ENCODE measurements around the gene DHRS4L2.

DNA sequence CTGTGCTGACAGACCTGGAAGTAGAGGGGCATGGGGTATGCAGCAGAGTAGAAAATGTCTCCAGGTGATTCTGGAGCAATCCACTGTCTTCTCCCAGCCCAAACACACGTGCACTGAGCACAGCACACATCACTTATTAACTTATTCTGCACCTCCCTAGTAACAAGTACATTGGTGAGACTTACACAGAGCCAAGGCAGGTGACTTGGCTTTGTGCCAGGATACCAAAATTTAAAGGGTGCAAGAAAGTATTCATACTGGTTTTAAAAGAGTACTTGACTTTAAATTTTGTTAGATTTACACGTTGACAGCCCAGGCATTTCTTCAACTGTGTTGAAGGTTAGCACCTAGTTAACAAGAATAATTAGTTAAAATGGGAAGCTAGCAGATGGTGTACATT, 52.0 kb downstream of the DHRS4L2 start:
- TF ChIP-seq POLR2AphosphoS5 (IDR thresholded peaks at IDR 0.05; ENCODE audit: low read depth), result no peak
- TF ChIP-seq, protein P1, sequence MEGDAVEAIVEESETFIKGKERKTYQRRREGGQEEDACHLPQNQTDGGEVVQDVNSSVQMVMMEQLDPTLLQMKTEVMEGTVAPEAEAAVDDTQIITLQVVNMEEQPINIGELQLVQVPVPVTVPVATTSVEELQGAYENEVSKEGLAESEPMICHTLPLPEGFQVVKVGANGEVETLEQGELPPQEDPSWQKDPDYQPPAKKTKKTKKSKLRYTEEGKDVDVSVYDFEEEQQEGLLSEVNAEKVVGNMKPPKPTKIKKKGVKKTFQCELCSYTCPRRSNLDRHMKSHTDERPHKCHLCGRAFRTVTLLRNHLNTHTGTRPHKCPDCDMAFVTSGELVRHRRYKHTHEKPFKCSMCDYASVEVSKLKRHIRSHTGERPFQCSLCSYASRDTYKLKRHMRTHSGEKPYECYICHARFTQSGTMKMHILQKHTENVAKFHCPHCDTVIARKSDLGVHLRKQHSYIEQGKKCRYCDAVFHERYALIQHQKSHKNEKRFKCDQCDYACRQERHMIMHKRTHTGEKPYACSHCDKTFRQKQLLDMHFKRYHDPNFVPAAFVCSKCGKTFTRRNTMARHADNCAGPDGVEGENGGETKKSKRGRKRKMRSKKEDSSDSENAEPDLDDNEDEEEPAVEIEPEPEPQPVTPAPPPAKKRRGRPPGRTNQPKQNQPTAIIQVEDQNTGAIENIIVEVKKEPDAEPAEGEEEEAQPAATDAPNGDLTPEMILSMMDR (IDR thresholded peaks at IDR 0.05; ENCODE audit: insufficient read depth, low read length), result no peak
- TF ChIP-seq, protein P2, sequence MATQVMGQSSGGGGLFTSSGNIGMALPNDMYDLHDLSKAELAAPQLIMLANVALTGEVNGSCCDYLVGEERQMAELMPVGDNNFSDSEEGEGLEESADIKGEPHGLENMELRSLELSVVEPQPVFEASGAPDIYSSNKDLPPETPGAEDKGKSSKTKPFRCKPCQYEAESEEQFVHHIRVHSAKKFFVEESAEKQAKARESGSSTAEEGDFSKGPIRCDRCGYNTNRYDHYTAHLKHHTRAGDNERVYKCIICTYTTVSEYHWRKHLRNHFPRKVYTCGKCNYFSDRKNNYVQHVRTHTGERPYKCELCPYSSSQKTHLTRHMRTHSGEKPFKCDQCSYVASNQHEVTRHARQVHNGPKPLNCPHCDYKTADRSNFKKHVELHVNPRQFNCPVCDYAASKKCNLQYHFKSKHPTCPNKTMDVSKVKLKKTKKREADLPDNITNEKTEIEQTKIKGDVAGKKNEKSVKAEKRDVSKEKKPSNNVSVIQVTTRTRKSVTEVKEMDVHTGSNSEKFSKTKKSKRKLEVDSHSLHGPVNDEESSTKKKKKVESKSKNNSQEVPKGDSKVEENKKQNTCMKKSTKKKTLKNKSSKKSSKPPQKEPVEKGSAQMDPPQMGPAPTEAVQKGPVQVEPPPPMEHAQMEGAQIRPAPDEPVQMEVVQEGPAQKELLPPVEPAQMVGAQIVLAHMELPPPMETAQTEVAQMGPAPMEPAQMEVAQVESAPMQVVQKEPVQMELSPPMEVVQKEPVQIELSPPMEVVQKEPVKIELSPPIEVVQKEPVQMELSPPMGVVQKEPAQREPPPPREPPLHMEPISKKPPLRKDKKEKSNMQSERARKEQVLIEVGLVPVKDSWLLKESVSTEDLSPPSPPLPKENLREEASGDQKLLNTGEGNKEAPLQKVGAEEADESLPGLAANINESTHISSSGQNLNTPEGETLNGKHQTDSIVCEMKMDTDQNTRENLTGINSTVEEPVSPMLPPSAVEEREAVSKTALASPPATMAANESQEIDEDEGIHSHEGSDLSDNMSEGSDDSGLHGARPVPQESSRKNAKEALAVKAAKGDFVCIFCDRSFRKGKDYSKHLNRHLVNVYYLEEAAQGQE (IDR thresholded peaks at IDR 0.05; ENCODE audit: insufficient replicate concordance, low read depth), result no peak
- TF ChIP-seq GABPA (IDR thresholded peaks at IDR 0.05; ENCODE audit: low read depth), result no peak
- no peak for TF ChIP-seq SPI1 (IDR thresholded peaks at IDR 0.05; ENCODE audit: borderline replicate concordance, low read depth)
